Measurements from ENCODE around the gene KRT8. TPM values are rescaled to one million over a fixed set of nuclear protein-coding genes. Genes with fewer than 3 reads are reported as not detected.

KRT8 gene
- total RNA-seq, 1 donor from 2014 or later: 8.3 TPM

DNA sequence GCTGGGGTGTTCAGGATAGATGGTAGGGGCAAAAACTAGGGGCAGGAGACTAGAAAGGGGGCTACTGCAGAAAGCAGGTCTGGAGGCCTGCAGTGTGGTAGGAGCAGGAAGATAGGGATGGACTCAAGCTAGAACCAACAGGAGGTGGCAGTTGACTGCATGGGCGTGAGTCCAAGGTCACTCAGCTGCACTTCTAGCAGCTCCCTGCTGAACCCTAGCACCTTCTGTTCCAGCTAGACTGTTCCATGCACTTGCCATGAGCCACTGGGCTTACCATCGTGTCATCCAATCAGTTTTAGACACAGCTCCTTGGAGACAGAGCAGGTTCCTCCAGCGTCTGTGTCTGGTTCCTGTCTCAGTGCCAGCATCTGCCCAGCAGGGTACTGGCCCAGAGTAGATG is 11.3 kb upstream of the KRT8 start:
- peaks cover 9% of the 10 kb centered on the region for H3K4me1 Mint-ChIP-seq
- DNase-seq (ENCODE audit: low read depth, low spot score): no peak
- H3K27me3 Mint-ChIP-seq (ENCODE audit: low read depth): no peaks in the 10 kb centered on the region
- no peaks in the 10 kb centered on the region for H3K9me3 Mint-ChIP-seq
- no peak for TF ChIP-seq CTCF (conservative IDR thresholded peaks at IDR 0.05)
- H3K27ac Mint-ChIP-seq (ENCODE audit: unreplicated experiment): no peak overlapping the region
- no peaks in the 10 kb centered on the region for H3K36me3 Mint-ChIP-seq (ENCODE audit: low read depth)
- no peak overlapping the region for H3K4me3 Mint-ChIP-seq

GRCh38 chr12:52915637-52916036 is 10.8 kb upstream of the KRT8 start:
- no peak for TF ChIP-seq CTCF (conservative IDR thresholded peaks at IDR 0.05)
- no peak overlapping the region for H3K27ac Mint-ChIP-seq (ENCODE audit: unreplicated experiment)
- H3K27me3 Mint-ChIP-seq (ENCODE audit: low read depth): no peaks in the 10 kb centered on the region
- DNase-seq (ENCODE audit: low read depth, low spot score): no peak
- no peaks in the 10 kb centered on the region for H3K9me3 Mint-ChIP-seq
- H3K4me3 Mint-ChIP-seq: no peak overlapping the region
- peaks cover 3% of the 10 kb centered on the region for H3K4me1 Mint-ChIP-seq
- H3K36me3 Mint-ChIP-seq (ENCODE audit: low read depth): no peaks in the 10 kb centered on the region

DNA sequence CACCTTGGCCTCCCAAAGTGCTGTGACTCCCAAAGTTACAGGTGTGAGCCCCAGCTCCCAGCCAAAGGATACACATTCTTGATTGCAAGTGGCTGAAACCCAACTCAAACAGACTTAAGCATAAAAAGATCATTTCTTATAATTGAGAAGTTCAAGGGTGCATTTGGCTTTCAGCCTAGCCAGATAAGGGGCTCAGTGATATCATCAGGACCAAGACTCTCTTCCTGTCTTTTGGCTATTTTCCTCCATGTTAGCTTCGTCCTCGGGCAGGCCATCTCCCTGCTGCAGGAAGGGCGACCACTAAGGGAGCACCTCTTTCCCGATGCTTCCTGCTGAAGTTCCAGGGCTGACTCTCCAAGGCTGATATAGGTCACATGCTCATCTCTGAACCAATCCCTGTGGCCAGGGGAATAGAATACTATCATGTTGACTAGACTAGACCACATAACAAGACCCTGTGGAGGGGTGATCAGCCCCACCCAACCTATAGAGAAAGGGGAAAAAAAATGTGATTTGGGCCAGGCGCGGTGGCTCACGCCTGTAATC is 9.8 kb upstream of the KRT8 start:
- no peak for TF ChIP-seq CTCF (conservative IDR thresholded peaks at IDR 0.05)
- Mint-ChIP-seq H3K4me3 (no peak overlapping the region), H3K27me3 (ENCODE audit: low read depth) (no peaks in the 10 kb centered on the region), H3K36me3 (ENCODE audit: low read depth) (no peaks in the 10 kb centered on the region), H3K27ac (ENCODE audit: unreplicated experiment) (no peak overlapping the region), H3K4me1 (no peaks in the 10 kb centered on the region), H3K9me3 (no peaks in the 10 kb centered on the region)
- DNase-seq (ENCODE audit: low read depth, low spot score): no peak

- Mint-ChIP-seq H3K9me3 (no peaks in the 10 kb centered on the region), H3K27ac (ENCODE audit: unreplicated experiment) (no peak overlapping the region), H3K36me3 (ENCODE audit: low read depth) (no peaks in the 10 kb centered on the region), H3K4me1 (peaks cover 3% of the 10 kb centered on the region), H3K4me3 (no peak overlapping the region), H3K27me3 (ENCODE audit: low read depth) (no peaks in the 10 kb centered on the region)
- DNase-seq (ENCODE audit: low read depth, low spot score): no peak
- TF ChIP-seq CTCF (conservative IDR thresholded peaks at IDR 0.05): no peak
Measured at GRCh38 chr12:52913431-52913821, 8.6 kb upstream of the KRT8 start.

DNA sequence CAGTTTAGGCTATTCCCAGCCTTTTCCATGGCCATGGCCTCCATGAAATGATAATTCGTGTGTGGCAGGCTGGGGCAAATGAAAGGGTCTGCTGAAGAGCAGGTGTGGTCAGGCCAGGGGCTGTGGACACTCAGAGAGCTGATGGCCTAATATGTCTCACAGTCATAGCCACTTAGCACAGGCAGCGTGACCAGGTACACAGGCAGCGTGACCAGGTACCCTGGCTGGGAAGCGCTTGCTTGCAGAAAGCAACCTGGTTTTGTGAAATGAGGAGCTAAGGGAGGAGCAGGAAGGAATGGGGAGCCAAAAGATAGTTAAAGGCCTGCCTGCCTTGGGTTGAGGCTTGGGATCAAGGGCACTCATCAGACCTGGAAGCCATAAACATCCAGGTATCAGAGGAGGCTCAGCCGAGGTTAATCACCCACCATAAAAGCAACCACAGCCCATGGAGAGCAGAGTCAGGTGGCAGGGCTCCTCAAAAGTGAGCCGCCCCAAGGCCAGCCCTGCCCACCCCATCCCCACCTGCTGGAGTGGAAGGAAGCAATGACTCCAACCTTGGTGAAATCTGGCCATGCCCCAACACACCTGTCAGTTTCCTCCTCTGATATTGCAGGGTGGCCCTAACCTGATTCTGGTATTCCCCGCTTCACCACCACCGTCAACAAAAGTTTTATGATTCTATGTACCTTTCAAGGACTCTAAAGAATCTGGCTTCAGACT is 8.0 kb upstream of the KRT8 start:
- no peak for DNase-seq (ENCODE audit: low read depth, low spot score)
- no peak for TF ChIP-seq CTCF (conservative IDR thresholded peaks at IDR 0.05)
- Mint-ChIP-seq H3K4me1 (peaks cover 7% of the 10 kb centered on the region), H3K27me3 (ENCODE audit: low read depth) (no peaks in the 10 kb centered on the region), H3K27ac (ENCODE audit: unreplicated experiment) (no peak overlapping the region), H3K4me3 (no peak overlapping the region), H3K9me3 (no peaks in the 10 kb centered on the region), H3K36me3 (ENCODE audit: low read depth) (no peaks in the 10 kb centered on the region)

Data from neural crest cell (in vitro differentiated cells).